VCaP (cell line): Measurements from ENCODE around the gene DHRS7C.

Source experiments
- H3K27ac ChIP-seq: fragments of 450-650 bp; 2 replicates; pipeline ENCODE4 v1.5.1; 2017
- CTCF ChIP-seq: fragments of 450-650 bp; conservative IDR thresholded peaks from 2 replicates; pipeline ENCODE4 v1.5.1; 2017; ENCODE audit warnings: mild to moderate bottlenecking, moderate library complexity

Gene DHRS7C

DNA sequence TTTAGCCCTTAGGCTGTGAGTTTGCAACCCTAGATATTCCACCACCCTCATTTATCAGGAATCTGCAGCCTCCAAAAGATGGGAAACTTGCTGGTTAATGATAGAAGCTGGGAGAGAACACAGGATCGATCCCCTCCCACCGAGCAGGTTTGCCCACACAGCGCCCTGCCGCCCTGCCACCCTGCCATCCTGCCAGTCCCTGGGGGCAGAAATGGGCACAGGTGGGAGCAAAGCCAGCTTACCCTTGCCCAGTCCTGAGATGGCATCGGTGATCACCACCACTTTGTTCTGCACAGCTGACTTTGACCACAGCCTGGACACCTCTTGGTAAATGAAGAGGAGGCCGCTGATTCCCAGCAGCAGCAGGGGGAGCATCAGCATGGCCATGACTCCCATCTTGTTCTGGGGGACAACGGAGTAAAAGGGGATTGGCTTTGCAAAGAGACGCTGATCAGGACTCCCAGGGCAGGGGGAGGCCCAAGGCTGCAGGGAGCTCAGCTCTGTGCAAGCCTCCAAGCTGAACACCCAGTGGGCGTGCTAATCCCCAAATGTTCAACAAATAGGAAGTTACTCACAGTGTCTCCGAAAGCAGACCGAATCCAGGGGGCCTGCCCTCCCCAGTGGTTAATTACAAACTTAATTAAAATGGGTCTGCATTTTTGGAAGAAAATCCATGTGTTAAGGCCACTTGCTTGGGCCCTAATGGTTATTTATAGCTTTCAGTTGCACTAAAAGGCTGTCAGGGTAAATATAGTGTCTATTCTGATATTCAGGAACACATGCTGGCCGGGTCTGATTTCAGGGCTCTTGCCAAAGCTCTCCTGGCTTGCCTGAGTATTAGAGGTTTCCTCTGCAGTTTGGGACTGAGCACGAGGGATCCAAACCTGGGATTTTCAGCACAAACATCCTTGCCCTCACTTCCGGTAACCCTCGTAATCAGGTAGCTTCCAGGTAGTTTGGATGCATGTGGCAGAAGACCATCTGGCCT lies at the start of gene DHRS7C:
TSS of gene DHRS7C (minus strand) at position 704 of the 988 bp plus-strand sequence. CDS start at position 396, 308 bp downstream.
- H3K27ac ChIP-seq: no peak within 1 kb of the TSS

GRCh38 chr17:9839433-9839832 lies 48.0 kb upstream of the DHRS7C start:
- H3K27ac ChIP-seq: no peak overlapping the region
- TF ChIP-seq CTCF: no peak

More for the DNA sequence above, at the start of gene DHRS7C:
- TF ChIP-seq CTCF: no peak

DNA sequence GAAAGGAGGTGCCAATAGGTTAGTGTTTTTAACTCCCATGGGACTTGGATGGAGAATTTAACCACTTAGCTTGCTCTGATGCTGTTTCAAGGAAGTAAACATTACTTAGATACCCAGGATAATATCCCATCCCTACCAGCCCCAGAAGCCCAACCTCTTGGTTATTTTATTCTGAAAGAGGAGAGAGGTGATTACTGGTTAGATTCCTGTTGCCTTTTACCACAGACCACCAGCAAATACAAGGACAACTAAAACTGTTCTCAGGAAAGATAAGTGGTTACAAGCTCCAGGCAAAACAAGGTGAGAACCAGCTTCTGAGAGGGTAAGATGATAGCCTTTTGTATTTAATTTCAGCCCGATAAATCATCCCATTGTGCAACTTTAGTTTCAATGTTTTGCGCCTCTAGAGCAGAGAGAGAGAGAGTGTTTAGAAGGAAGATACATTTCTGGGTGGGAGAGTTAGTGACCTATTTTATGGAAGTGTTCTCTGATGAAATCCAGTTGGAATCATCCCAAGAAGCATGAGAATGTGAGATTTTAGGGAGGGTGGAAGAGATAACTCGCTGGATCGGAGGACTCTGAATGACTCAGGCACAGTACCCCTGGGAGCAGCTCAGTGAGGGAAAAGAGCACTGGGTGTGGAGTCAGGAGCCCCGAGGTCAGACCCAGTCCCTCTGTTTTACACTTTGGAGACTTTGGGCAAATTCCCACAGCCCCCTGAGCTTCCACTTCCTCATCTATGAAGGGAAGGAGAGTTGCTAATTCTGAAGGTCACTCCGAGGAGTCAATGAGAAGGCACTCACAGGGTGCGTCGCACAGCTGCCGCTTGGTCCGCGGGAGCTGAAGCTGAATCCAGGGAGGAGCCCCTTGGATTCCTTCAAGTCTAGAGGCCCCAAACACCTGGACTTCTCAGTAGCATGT lies 46.4 kb upstream of the DHRS7C start:
- TF ChIP-seq CTCF: no peak
- H3K27ac ChIP-seq: no peak overlapping the region

DNA sequence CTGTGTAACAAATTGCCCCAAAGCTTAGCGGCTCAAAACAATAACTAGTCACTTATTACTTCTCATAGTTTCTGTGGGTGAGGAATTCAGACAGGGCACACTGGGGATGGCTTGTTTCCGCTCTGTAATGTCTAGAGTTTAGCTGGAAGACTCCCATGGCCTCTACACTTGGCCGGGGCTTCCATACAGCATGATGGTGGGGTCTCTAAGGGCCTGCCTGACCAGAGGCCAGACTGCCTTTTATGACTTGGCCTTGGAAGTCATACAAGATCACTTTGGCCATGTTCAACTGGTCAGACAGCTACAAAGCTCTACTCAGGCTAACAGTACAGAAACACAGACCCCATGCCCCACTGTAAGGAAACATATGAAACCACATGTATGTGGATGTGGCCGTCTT lies 42.5 kb upstream of the DHRS7C start:
- no peak for TF ChIP-seq CTCF

DNA sequence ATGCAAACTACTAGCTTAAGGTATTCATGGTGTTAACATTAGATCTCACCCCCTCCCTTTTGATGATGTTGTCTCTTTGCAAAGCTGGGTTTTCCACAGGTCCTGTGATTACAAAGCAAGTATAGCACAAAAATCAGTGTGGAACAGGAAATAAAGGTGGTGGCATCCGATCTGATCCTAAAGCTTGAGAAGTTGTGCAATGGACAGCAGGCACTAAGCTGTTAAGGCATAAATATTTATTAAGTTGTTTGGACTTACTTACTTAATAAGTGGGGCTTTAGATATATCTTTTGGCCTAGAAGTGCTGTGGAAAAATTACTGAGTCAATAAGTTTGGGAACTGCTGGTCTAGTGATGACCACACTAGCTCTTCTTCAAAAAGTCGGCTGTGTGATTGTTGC lies 39.3 kb upstream of the DHRS7C start:
- no peak for TF ChIP-seq CTCF
- H3K27ac ChIP-seq: no peak overlapping the region

More for the DNA sequence above, 42.5 kb upstream of the DHRS7C start:
- no peak overlapping the region for H3K27ac ChIP-seq

- H3K27ac ChIP-seq: no peak overlapping the region
- no peak for TF ChIP-seq CTCF
Observed at GRCh38 chr17:9829343-9829742, 38.0 kb upstream of the DHRS7C start.
